GM18951 (cell line): ENCODE results near the gene SKA3.
"Not testable (repeated sequence)": the region's sequence is repeated elsewhere in the genome, so short reads cannot be mapped to it uniquely, and the experiment has no call there.

Experiments
- POLR2A ChIP-seq: IDR thresholded peaks from 4 replicates; pipeline ENCODE4 v1.6.1; 2011; ENCODE audit warnings: mild to moderate bottlenecking; ENCODE audit not compliant: insufficient read length, insufficient read depth; ENCODE audit errors: extremely low read depth
- in situ Hi-C: fragments of 300-500 bp; cut with MboI; formaldehyde crosslinking; loops from one replicate; pipeline ENCODE4 v1.12.0; 2022; ENCODE audit warnings: low sequenced_read_pairs, mixed read lengths, inconsistent platforms; ENCODE audit not compliant: unreplicated experiment

Gene SKA3

GRCh38 chr13:21181671-21182070 lies 5.3 kb upstream of the SKA3 start:
- in situ Hi-C loops: no loop called here
- TF ChIP-seq POLR2A: no peak

GRCh38 chr13:21176982-21177284 lies 581 bp upstream of the SKA3 start:
- in situ Hi-C loops: loop anchor here (10.0 kb wide), 1 partner anchor 88 kb away; no protein-coding TSS in a partner anchor
- no peak for TF ChIP-seq POLR2A

- no peak for TF ChIP-seq POLR2A
- in situ Hi-C loops: loop anchor here (10.0 kb wide), 1 partner anchor 89 kb away; no protein-coding TSS in a partner anchor
Measured at GRCh38 chr13:21175656-21176214, 617 bp downstream of the SKA3 start.

GRCh38 chr13:21173767-21174166 lies 2.6 kb downstream of the SKA3 start:
- in situ Hi-C loops: loop anchor here (10.0 kb wide), 1 partner anchor 91 kb away; no protein-coding TSS in a partner anchor

GRCh38 chr13:21171420-21171819 lies 4.9 kb downstream of the SKA3 start:
- in situ Hi-C loops: loop anchor here (10.0 kb wide), 1 partner anchor 93 kb away; no protein-coding TSS in a partner anchor
- no peak for TF ChIP-seq POLR2A

- in situ Hi-C loops: not testable (repeated sequence)
Measured at GRCh38 chr13:21165606-21166005, 10.7 kb downstream of the SKA3 start.

GRCh38 chr13:21164631-21165030 lies 11.7 kb downstream of the SKA3 start:
- TF ChIP-seq POLR2A: no peak
- in situ Hi-C loops: no loop called here

GRCh38 chr13:21152251-21152899 lies 24.0 kb downstream of the SKA3 start:
- in situ Hi-C loops: no loop called here

GRCh38 chr13:21150013-21150412 lies 26.3 kb downstream of the SKA3 start:
- in situ Hi-C loops: no loop called here
- TF ChIP-seq POLR2A: no peak

More at GRCh38 chr13:21152251-21152899, 24.0 kb downstream of the SKA3 start:
- no peak for TF ChIP-seq POLR2A

- no peak for TF ChIP-seq POLR2A
- in situ Hi-C loops: no loop called here
Measured at GRCh38 chr13:21149568-21149967, 26.8 kb downstream of the SKA3 start.

GRCh38 chr13:21148557-21149258 lies 27.6 kb downstream of the SKA3 start:
- in situ Hi-C loops: no loop called here
- TF ChIP-seq POLR2A: no peak

GRCh38 chr13:21147827-21148226 lies 28.5 kb downstream of the SKA3 start:
- in situ Hi-C loops: no loop called here
- TF ChIP-seq POLR2A: no peak

- in situ Hi-C loops: no loop called here
Measured at GRCh38 chr13:21142766-21143165, 33.6 kb downstream of the SKA3 start.

GRCh38 chr13:21139374-21139773 lies 37.0 kb downstream of the SKA3 start:
- TF ChIP-seq POLR2A: no peak
- in situ Hi-C loops: no loop called here

More at GRCh38 chr13:21142766-21143165, 33.6 kb downstream of the SKA3 start:
- TF ChIP-seq POLR2A: no peak
